Stomach (tissue), 4 donors: Measurements from ENCODE around the gene RPS18.

ENCODE experiments used
- POLR2A ChIP-seq, 4 donors: fragments of 450-650 bp; IDR thresholded peaks; one replicate each; pipeline ENCODE4 v1.6.1; 2016; ENCODE audit warnings: antibody characterized with exemption in 4 of 4, control low read depth in 2 of 4, mild to moderate bottlenecking in 1 of 4, moderate library complexity in 1 of 4
- POLR2AphosphoS5 ChIP-seq, 3 donors: sonication (generic); formaldehyde crosslinking; IDR thresholded peaks; one replicate each; pipeline ENCODE4 v1.6.1; 2016; ENCODE audit warnings: antibody characterized with exemption in 3 of 3
- TF ChIP-seq, protein P1 (sequence below), 7 experiments: fragments of 450-650 bp in 4 of 7; fragments of 200-600 bp in 3 of 7; sonication (generic) in 3 of 7; IDR thresholded peaks; one replicate each; pipeline ENCODE4 v1.5.1; 2016 to 2019; ENCODE audit warnings: antibody characterized with exemption in 7 of 7, control low read depth in 2 of 7, mild to moderate bottlenecking in 1 of 7

DNA sequence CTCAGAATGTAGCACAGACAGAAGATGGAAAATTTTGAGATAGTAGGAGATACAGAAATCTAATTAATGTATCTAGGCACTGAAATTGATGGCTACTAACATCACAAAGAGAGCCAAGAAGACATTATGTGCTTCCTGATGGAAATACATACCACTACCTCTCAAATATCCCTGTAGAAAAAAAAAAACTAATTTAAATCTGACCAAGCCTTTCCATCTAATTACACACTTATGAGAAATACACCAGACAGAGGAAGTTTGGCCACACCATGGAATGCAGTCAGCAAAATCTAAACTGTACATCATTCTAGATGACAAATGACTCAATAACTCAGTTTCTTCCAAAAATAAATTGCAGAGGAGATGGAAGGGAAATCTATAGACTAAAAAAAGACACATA lies 19.1 kb upstream of the RPS18 start:
- TF ChIP-seq, protein P1, sequence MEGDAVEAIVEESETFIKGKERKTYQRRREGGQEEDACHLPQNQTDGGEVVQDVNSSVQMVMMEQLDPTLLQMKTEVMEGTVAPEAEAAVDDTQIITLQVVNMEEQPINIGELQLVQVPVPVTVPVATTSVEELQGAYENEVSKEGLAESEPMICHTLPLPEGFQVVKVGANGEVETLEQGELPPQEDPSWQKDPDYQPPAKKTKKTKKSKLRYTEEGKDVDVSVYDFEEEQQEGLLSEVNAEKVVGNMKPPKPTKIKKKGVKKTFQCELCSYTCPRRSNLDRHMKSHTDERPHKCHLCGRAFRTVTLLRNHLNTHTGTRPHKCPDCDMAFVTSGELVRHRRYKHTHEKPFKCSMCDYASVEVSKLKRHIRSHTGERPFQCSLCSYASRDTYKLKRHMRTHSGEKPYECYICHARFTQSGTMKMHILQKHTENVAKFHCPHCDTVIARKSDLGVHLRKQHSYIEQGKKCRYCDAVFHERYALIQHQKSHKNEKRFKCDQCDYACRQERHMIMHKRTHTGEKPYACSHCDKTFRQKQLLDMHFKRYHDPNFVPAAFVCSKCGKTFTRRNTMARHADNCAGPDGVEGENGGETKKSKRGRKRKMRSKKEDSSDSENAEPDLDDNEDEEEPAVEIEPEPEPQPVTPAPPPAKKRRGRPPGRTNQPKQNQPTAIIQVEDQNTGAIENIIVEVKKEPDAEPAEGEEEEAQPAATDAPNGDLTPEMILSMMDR (IDR thresholded peaks at IDR 0.05), result no peak
- TF ChIP-seq POLR2A (IDR thresholded peaks at IDR 0.05) (no peak), POLR2AphosphoS5 (IDR thresholded peaks at IDR 0.05) (no peak)
